Right atrium auricular region (tissue), 2 donors: ENCODE results near the gene TUB. TPM values are rescaled to one million over a fixed set of nuclear protein-coding genes. Genes with fewer than 3 reads are reported as not detected.

Source experiments
- DNase-seq: peaks from one replicate; pipeline ENCODE4 v3.0.0-alpha.2; 2019; ENCODE audit warnings: low spot score
- H3K27ac ChIP-seq, 2 donors: fragments of 200-600 bp; sonication (generic); 1 replicate in 1 of 2; 2 replicates in 1 of 2; pipeline ENCODE4 v1.5.1; 2016 to 2019
- H3K27me3 ChIP-seq, 2 donors: fragments of 200-600 bp; sonication (generic); one replicate each; pipeline versions ENCODE4 v1.5.1 to v1.6.0; 2017 to 2019
- H3K36me3 ChIP-seq: fragments of 200-600 bp; sonication (generic); one replicate; pipeline ENCODE4 v1.5.1; 2016
- H3K4me1 ChIP-seq, 2 donors: fragments of 200-600 bp; sonication (generic); one replicate each; pipeline versions ENCODE4 v1.5.1 to v1.6.0; 2017 to 2019
- H3K4me3 ChIP-seq, 2 donors: fragments of 200-600 bp; sonication (generic); 1 replicate in 1 of 2; 2 replicates in 1 of 2; pipeline ENCODE4 v1.5.1; 2017 to 2019; ENCODE audit warnings: mild to moderate bottlenecking in 1 of 2, moderate library complexity in 1 of 2
- H3K9me3 ChIP-seq, 2 donors: fragments of 200-600 bp; sonication (generic); one replicate each; pipeline ENCODE4 v1.5.1; 2019
- total RNA-seq, 2 donors: library from RNA; depleted of rRNA; stranded (reverse); fragments of >200 nt; gene quantifications; one replicate each; pipeline ENCODE4 v1.1.0, GENCODE V29; 2016
- TF ChIP-seq, protein P1 (sequence below), 2 donors: fragments of 200-600 bp; sonication (generic); IDR thresholded peaks; one replicate each; pipeline ENCODE4 v1.5.1; 2019; ENCODE audit warnings: antibody characterized with exemption in 2 of 2

Gene TUB
- total RNA-seq, 2 donors from 2014 or later: 11.3 to 22.9 TPM

DNA sequence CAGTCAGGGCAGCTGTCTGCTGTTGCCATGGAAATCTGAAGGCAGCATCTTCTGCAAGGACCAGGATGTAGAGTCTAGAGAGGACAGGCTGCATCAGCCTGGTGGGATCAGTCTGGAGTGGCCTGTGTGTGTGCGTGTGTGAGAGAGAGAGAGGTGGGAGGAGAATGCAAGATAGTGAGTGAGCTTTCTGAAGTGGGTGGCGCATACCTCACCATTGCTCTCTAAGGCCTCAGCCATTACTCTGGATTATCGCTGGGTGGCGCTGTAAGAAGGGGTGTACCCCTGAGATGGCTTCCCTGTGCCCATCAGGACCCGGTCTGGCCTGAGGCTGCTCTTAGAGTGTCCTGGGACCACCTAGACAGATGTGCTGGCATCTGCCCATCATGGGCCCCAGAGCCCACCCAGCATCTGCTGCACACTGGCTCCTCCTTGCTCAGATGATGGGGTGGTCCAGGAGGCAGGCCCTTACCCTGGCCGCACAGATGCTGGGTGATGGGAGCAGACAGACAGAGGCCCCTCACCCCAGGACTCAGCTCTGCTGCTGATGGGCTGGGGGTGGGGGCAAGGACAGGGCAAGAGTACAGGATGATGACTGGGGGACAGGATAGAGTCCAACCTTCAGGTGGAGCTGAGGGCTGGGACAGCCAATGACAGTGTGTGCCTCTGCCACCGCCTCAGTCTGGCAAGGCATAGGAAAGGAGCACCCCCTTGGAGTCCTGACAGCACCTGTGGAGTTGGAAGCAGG lies 25.7 kb upstream of the TUB start:
- peak; percentile 55 for DNase-seq
- peaks cover 0 to 12% of the 10 kb centered on the region in 2 donors for H3K4me1 ChIP-seq
- H3K9me3 ChIP-seq: no peaks in the 10 kb centered on the region
- TF ChIP-seq, protein P1, sequence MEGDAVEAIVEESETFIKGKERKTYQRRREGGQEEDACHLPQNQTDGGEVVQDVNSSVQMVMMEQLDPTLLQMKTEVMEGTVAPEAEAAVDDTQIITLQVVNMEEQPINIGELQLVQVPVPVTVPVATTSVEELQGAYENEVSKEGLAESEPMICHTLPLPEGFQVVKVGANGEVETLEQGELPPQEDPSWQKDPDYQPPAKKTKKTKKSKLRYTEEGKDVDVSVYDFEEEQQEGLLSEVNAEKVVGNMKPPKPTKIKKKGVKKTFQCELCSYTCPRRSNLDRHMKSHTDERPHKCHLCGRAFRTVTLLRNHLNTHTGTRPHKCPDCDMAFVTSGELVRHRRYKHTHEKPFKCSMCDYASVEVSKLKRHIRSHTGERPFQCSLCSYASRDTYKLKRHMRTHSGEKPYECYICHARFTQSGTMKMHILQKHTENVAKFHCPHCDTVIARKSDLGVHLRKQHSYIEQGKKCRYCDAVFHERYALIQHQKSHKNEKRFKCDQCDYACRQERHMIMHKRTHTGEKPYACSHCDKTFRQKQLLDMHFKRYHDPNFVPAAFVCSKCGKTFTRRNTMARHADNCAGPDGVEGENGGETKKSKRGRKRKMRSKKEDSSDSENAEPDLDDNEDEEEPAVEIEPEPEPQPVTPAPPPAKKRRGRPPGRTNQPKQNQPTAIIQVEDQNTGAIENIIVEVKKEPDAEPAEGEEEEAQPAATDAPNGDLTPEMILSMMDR (IDR thresholded peaks at IDR 0.05): no peak
- H3K27me3 ChIP-seq: no peaks in the 10 kb centered on the region
- no peak overlapping the region for H3K4me3 ChIP-seq
- H3K27ac ChIP-seq: no peak overlapping the region
- H3K36me3 ChIP-seq: no peaks in the 10 kb centered on the region

DNA sequence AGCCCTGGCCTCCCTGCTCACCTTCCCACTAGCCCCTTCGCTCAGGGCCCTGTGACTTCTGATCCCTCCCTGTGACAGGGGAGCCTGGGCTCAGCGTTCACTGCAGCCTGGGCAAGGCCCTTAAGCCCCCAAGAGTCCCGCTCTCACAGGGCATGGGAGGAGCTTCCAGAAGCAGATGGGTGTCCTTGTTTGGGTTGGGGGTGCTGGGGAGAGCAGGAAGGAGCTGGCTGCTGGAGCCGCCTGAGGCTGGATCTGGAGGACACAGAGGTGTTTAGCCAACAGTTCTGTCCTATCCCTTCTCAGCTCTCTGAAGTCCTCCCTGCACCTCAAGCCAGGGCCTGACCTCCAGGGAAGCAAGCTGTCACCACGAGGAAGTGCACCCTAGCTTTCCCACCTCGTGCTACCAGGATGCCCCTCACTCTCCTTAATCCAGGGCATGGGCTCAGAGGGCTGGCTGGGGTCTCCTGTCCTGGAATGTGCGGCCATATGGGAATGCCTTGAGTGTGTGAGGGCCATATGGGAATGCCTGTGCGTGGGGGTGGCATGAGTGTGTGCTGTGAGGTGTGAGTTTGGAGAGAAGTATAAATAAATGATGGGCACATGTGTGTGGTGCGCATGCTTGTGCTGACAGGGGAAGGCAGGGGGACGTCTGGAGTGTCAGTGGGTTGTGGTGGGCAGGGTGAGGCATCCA lies 25.0 kb upstream of the TUB start:
- H3K27ac ChIP-seq: no peak overlapping the region
- H3K4me3 ChIP-seq: no peak overlapping the region
- no peaks in the 10 kb centered on the region for H3K9me3 ChIP-seq
- peaks cover 0 to 15% of the 10 kb centered on the region in 2 donors for H3K4me1 ChIP-seq
- no peaks in the 10 kb centered on the region for H3K36me3 ChIP-seq
- peak; percentile 49 for DNase-seq
- TF ChIP-seq, protein P1 (IDR thresholded peaks at IDR 0.05): no peak
- no peaks in the 10 kb centered on the region for H3K27me3 ChIP-seq

DNA sequence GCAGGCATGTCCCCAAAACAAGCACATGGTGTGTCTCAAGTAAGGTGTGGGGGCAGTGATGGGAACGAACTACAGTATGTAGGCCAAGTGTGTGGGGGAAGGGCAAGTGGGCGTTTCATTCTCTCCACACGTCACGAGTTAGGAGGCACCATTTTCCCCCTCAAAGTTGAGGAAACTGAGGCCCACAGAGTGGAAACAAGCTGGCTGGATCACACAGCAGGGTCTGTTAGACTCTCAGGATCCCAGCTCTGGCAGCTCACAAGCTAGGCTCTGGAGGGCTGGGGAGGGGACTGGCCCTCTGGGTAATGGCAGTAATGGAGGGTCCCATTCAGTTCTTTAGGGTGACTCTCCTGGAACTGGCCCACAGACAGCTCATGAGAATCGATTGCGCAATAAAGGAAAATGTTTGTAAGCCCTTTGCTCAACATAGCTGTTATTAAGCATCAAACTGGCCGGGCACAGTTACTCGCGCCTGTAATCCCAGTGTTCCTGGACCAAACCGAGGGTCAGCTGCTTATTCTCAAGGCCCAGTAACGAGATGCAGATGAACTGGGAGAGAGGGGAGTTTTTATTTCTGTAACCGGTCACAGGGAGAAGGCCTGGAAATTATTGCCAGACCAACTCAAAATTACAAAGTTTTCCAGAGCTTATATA lies 24.1 kb upstream of the TUB start:
- peak overlapping the region in 1 of 2 donors; percentile 46 for H3K27ac ChIP-seq
- H3K27me3 ChIP-seq: no peaks in the 10 kb centered on the region
- peak; percentile 89 for DNase-seq
- H3K4me1 ChIP-seq: peaks cover 0 to 20% of the 10 kb centered on the region in 2 donors
- no peaks in the 10 kb centered on the region for H3K36me3 ChIP-seq
- TF ChIP-seq, protein P1 (IDR thresholded peaks at IDR 0.05): no peak
- H3K4me3 ChIP-seq: no peak overlapping the region
- H3K9me3 ChIP-seq: no peaks in the 10 kb centered on the region

DNA sequence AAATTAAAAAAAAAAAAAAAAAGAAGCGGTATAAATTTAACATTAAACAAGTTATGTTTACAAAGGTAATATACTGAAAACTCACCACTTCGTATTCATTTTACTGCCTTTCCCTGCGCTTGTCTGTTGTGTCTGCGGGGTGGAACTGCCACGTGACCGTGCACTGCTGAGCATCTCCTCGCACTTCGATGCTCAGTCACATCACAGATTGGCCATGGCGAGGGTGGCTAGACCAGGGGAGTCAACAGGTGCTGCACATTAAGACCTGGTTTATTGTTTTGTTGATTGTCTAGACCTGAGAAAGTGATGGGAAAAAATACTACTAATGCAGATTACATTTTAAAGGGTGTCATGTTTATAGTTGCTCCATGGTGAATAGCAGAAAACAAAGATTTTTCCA lies 22.8 kb upstream of the TUB start:
- Histone ChIP-seq H3K4me1 (peaks cover 0 to 33% of the 10 kb centered on the region in 2 donors), H3K4me3 (no peak overlapping the region), H3K27me3 (no peaks in the 10 kb centered on the region), H3K36me3 (no peaks in the 10 kb centered on the region), H3K9me3 (no peaks in the 10 kb centered on the region), H3K27ac (no peak overlapping the region)
- TF ChIP-seq, protein P1 (IDR thresholded peaks at IDR 0.05): no peak
- DNase-seq: peak; percentile 46

DNA sequence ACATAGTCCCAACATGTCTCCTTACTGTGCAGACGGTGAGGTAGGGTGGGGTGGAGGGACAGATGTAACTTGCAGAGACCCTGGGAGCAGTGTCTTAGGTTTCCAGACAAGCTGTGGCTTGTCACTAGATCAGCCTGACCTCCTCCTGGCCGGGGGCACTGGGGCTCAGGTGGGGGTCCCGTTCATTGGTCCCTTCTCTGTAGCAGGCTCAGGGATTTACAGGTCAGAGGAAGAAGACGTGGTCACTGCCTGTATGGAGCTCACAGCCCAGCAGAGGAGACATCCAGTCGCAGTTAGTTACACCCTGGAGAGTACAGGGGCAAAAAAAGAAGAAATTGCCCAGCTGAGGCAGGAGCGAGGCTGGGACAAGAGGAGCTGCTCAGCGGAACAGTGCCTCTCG lies 22.0 kb upstream of the TUB start:
- Histone ChIP-seq H3K27me3 (no peaks in the 10 kb centered on the region), H3K4me3 (no peak overlapping the region), H3K36me3 (no peaks in the 10 kb centered on the region), H3K4me1 (peaks cover 0 to 41% of the 10 kb centered on the region in 2 donors), H3K9me3 (no peaks in the 10 kb centered on the region), H3K27ac (no peak overlapping the region)
- DNase-seq: peak; percentile 40
- TF ChIP-seq, protein P1 (IDR thresholded peaks at IDR 0.05): no peak
